NB4 (cell line): ENCODE data around the gene CEP85.
A peak's percentile ranks its signal among the peaks of the same experiment; 100 is the strongest.

Experiments used
- MYC ChIP-seq: IDR thresholded peaks from 2 replicates; pipeline ENCODE4 v1.6.1; 2011; ENCODE audit warnings: low read depth, low read length
- POLR2A ChIP-seq: IDR thresholded peaks from 2 replicates; pipeline ENCODE4 v1.6.1; 2011; ENCODE audit warnings: mild to moderate bottlenecking; ENCODE audit not compliant: insufficient read length; ENCODE audit errors: extremely low read depth
- TF ChIP-seq, protein P1 (sequence below): IDR thresholded peaks from one replicate; pipeline ENCODE4 v1.5.1; 2012; ENCODE audit warnings: low read depth, low read length
- TF ChIP-seq, protein P2 (sequence below): IDR thresholded peaks from 2 replicates; pipeline ENCODE4 v1.6.1; 2011; ENCODE audit warnings: low read depth, low read length

DNA sequence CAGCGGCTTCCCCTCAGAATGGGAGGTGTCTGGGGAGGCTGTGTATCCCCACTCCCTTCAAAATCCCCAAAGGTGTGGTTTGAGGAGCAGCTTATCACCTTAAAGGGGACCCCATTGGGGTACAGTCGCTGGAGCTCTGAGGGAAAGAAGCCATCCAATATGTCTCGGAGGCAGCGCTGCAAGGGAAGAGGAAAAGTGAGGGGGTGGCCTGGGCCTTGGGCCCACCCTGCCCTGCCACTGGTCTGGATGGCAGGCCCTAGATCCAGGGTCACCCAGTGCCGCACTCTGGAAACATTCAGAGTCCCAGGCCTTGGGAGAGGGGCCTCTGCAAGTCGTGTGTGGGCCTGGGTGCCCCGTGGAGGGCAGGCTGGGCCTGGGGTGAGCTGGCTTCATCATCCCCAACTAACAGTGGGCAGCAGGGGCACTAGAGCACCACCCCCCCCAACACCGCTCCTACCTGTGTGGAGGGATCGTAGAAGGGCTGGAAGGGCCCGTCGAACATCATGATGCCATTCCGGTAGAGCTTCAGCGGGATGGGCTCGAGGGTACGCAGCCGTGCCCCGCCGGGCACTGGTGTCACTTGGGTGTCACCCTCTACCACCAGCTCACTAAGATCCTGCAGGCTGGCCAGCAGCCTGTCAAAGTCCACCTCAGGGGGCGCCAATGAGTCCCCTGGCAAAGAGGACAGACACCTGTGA, 51.5 kb downstream of the CEP85 start:
- TF ChIP-seq POLR2A (no peak), MYC (no peak)
- TF ChIP-seq, protein P1, sequence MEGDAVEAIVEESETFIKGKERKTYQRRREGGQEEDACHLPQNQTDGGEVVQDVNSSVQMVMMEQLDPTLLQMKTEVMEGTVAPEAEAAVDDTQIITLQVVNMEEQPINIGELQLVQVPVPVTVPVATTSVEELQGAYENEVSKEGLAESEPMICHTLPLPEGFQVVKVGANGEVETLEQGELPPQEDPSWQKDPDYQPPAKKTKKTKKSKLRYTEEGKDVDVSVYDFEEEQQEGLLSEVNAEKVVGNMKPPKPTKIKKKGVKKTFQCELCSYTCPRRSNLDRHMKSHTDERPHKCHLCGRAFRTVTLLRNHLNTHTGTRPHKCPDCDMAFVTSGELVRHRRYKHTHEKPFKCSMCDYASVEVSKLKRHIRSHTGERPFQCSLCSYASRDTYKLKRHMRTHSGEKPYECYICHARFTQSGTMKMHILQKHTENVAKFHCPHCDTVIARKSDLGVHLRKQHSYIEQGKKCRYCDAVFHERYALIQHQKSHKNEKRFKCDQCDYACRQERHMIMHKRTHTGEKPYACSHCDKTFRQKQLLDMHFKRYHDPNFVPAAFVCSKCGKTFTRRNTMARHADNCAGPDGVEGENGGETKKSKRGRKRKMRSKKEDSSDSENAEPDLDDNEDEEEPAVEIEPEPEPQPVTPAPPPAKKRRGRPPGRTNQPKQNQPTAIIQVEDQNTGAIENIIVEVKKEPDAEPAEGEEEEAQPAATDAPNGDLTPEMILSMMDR = peak; percentile 17
- TF ChIP-seq, protein P2, sequence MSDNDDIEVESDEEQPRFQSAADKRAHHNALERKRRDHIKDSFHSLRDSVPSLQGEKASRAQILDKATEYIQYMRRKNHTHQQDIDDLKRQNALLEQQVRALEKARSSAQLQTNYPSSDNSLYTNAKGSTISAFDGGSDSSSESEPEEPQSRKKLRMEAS = no peak
